Stomach (tissue), 9 donors: ENCODE data around the gene TMCO5A. TPM values are rescaled to one million over a fixed set of nuclear protein-coding genes. Genes with fewer than 3 reads are reported as not detected.

Experiments
- DNase-seq, 2 donors: peaks; one replicate each; pipeline versions ENCODE4 v3.0.0 to v3.0.0-alpha.2; 2013 to 2019
- H3K27ac ChIP-seq, 5 donors: fragments of 200-600 bp in 4 of 5; sonication (generic) in 4 of 5; one replicate each; pipeline ENCODE4 v1.5.1; 2013 to 2019; ENCODE audit warnings: mild to moderate bottlenecking in 1 of 5, moderate library complexity in 1 of 5
- H3K27me3 ChIP-seq, 3 donors: fragments of 200-600 bp; sonication (generic); one replicate each; pipeline ENCODE4 v1.5.1; 2017 to 2019; ENCODE audit warnings: mixed run types in 1 of 3
- H3K36me3 ChIP-seq, 4 donors: fragments of 200-600 bp; sonication (generic); 1 replicate in 3 of 4; 2 replicates in 1 of 4; pipeline ENCODE4 v1.5.1; 2016 to 2019
- H3K4me1 ChIP-seq, 4 donors: fragments of 200-600 bp; sonication (generic); one replicate each; pipeline ENCODE4 v1.5.1; 2016 to 2019
- H3K4me3 ChIP-seq, 4 donors: fragments of 200-600 bp; sonication (generic) in 3 of 4; one replicate each; pipeline ENCODE4 v1.5.1; 2016 to 2019; ENCODE audit warnings: mild to moderate bottlenecking in 1 of 4
- H3K9me3 ChIP-seq, 4 donors: fragments of 200-600 bp; sonication (generic); one replicate each; pipeline ENCODE4 v1.5.1; 2016 to 2019
- EP300 ChIP-seq: sonication (generic); formaldehyde crosslinking; IDR thresholded peaks from one replicate; pipeline ENCODE4 v1.6.1; 2017; ENCODE audit warnings: antibody characterized with exemption
- POLR2A ChIP-seq, 4 donors: fragments of 450-650 bp; IDR thresholded peaks; one replicate each; pipeline ENCODE4 v1.6.1; 2016; ENCODE audit warnings: antibody characterized with exemption in 4 of 4, control low read depth in 2 of 4, mild to moderate bottlenecking in 1 of 4, moderate library complexity in 1 of 4
- POLR2AphosphoS5 ChIP-seq, 3 donors: sonication (generic); formaldehyde crosslinking; IDR thresholded peaks; one replicate each; pipeline ENCODE4 v1.6.1; 2016; ENCODE audit warnings: antibody characterized with exemption in 3 of 3
- WGBS, 5 donors: extraction: QIAGEN DNeasy Blood & Tissue Kit in 3 of 5; methylation state at CpG; one replicate each; pipeline versions ENCODE4 v1.1.5 to v1.1.7; 2013 to 2018; 5-methylcytosine and 5-hydroxymethylcytosine counted together
- intact Hi-C: fragments of 100-400 bp; cut with DNase I; formaldehyde crosslinking; loops from one replicate; pipeline ENCODE4 v1.15.1; 2023; ENCODE audit warnings: low total_unique reads
- polyA plus RNA-seq, 3 donors: library from polyadenylated mRNA; stranded (reverse); fragments of 200-250 nt; gene quantifications; one replicate each; pipeline ENCODE4 v1.2.3, GENCODE V29; 2013
- total RNA-seq, 5 donors: library from RNA; depleted of rRNA; stranded (reverse); fragments of >200 nt; gene quantifications; one replicate each; pipeline versions ENCODE4 v1.1.0 to v1.2.3, GENCODE V29; 2014 to 2016
- TF ChIP-seq, protein P1 (sequence below), 7 experiments: fragments of 450-650 bp in 4 of 7; fragments of 200-600 bp in 3 of 7; sonication (generic) in 3 of 7; IDR thresholded peaks; one replicate each; pipeline ENCODE4 v1.5.1; 2016 to 2019; ENCODE audit warnings: antibody characterized with exemption in 7 of 7, control low read depth in 2 of 7, mild to moderate bottlenecking in 1 of 7
- donor health status: healthy with polysubstance abuse.
- donor health status: Bipolar disorder and iron deficiency.
- donor health status: healthy.

Gene TMCO5A
- total and polyA plus RNA-seq, 8 donors, result 0.55 to 1.4 (median 1.4) TPM; not detected in 5

- Histone ChIP-seq H3K27ac (no peak overlapping the region), H3K27me3 (no peaks in the 10 kb centered on the region), H3K36me3 (no peaks in the 10 kb centered on the region), H3K4me3 (no peak overlapping the region), H3K4me1 (peaks cover 4 to 21% (median 15%) of the 10 kb centered on the region in 4 donors), H3K9me3 (no peaks in the 10 kb centered on the region)
- TF ChIP-seq, protein P1, sequence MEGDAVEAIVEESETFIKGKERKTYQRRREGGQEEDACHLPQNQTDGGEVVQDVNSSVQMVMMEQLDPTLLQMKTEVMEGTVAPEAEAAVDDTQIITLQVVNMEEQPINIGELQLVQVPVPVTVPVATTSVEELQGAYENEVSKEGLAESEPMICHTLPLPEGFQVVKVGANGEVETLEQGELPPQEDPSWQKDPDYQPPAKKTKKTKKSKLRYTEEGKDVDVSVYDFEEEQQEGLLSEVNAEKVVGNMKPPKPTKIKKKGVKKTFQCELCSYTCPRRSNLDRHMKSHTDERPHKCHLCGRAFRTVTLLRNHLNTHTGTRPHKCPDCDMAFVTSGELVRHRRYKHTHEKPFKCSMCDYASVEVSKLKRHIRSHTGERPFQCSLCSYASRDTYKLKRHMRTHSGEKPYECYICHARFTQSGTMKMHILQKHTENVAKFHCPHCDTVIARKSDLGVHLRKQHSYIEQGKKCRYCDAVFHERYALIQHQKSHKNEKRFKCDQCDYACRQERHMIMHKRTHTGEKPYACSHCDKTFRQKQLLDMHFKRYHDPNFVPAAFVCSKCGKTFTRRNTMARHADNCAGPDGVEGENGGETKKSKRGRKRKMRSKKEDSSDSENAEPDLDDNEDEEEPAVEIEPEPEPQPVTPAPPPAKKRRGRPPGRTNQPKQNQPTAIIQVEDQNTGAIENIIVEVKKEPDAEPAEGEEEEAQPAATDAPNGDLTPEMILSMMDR (IDR thresholded peaks at IDR 0.05), result no peak
- TF ChIP-seq EP300 (no peak), POLR2AphosphoS5 (IDR thresholded peaks at IDR 0.05) (no peak), POLR2A (IDR thresholded peaks at IDR 0.05) (no peak)
- no peak for DNase-seq
- intact Hi-C loops, result no loop called here
- 17 to 31% (median 25%) methylated on average over 1 of the region's 1 CpG for WGBS, 5 donors
These were observed 27.3 kb upstream of the TMCO5A start for GRCh38 chr15:37907136-37907535.

DNA sequence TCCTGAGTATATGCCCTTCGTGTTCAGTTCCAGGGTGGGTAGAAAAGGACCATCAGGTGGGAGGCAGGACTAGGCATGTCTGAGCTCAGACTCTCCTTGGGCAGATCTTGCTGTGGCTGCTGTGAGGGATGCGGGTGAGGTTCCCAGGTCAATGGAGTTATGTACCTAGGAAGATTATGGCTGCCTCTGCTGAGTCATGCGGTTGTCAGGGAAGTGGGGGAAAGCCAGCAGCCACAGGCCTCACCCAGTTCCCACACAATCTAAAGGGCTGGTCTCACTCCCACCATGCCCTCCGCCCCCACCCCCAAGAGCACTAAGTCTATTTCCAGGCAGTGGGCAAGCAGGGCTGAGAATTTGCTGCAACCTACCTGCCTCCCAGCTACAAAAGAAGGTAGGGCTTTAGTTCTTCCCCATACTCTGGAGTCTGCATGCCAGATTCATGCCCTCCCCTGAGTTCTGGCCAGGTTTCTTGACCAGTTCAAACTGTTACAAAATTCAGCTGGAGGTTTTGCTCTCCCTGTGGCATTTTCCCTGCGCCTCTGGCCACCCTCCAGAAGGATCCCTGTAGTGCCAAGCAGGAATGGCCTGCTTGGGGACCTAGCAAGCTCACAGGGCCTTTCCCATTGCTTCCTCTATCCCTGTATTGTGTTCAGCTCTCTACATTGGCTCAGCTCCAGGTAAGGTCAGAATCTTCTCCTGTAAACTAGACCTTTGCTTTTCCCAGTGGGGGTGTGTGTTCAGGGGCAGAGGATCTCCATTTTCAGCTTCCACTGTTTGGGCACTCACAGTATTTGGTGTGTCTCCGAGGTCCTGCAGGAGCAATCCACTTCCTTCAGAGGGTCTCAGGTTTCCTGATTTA is 12.7 kb upstream of the TMCO5A start:
- DNase-seq, result peak; percentile 67 to 72
- WGBS, 5 donors, result 49 to 69% (median 57%) methylated on average over 5 to 6 of the region's 6 CpGs
- Histone ChIP-seq H3K4me3 (no peak overlapping the region), H3K36me3 (no peaks in the 10 kb centered on the region), H3K9me3 (no peaks in the 10 kb centered on the region), H3K27ac (peak overlapping the region; percentile 50 to 83 (median 73)), H3K4me1 (peaks cover 0 to 7% (median 2%) of the 10 kb centered on the region in 4 donors), H3K27me3 (no peaks in the 10 kb centered on the region)
- intact Hi-C loops, result no loop called here
- no peak for TF ChIP-seq POLR2A (IDR thresholded peaks at IDR 0.05)
- no peak for TF ChIP-seq EP300
- TF ChIP-seq, protein P1 (IDR thresholded peaks at IDR 0.05), result no peak
- TF ChIP-seq POLR2AphosphoS5 (IDR thresholded peaks at IDR 0.05), result peak in 1 of 3 donors; percentile 53

DNA sequence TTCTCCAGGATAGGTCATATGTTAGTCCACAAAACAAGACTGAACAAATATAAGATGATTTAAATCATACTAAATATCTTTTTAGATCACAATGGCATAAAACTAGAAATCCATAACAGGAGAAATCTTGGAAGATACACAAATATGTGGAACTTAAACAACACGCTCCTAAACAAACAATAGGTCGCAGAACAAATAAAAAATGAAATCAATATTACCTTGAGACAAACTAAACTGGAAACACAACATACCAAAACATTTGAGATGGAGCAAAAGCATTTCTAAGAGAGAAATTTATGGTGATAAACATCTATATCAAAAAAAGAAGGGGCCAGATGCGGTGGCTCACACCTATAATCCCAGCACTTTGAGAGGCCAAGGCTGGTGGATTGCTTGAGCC is 8.3 kb upstream of the TMCO5A start:
- Histone ChIP-seq H3K4me3 (no peak overlapping the region), H3K36me3 (no peaks in the 10 kb centered on the region), H3K27ac (no peak overlapping the region), H3K27me3 (no peaks in the 10 kb centered on the region), H3K4me1 (peaks cover 0 to 11% (median 2%) of the 10 kb centered on the region in 4 donors), H3K9me3 (no peaks in the 10 kb centered on the region)
- 36 to 69% (median 54%) methylated on average over 3 of the region's 3 CpGs for WGBS, 5 donors
- intact Hi-C loops, result no loop called here
- no peak for DNase-seq
- TF ChIP-seq EP300 (no peak), POLR2A (IDR thresholded peaks at IDR 0.05) (no peak), POLR2AphosphoS5 (IDR thresholded peaks at IDR 0.05) (no peak)
- TF ChIP-seq, protein P1 (IDR thresholded peaks at IDR 0.05), result no peak

- H3K4me1 ChIP-seq, result peaks cover 0 to 4% (median 0%) of the 10 kb centered on the region in 4 donors
- no peaks in the 10 kb centered on the region for H3K36me3 ChIP-seq
- no peaks in the 10 kb centered on the region for H3K9me3 ChIP-seq
- no peak for DNase-seq
- WGBS, 5 donors, result 29 to 52% (median 30%) methylated on average over 1 of the region's 1 CpG
- no peak overlapping the region for H3K27ac ChIP-seq
- no peaks in the 10 kb centered on the region for H3K27me3 ChIP-seq
- intact Hi-C loops, result no loop called here
- TF ChIP-seq EP300, result no peak
- no peak overlapping the region for H3K4me3 ChIP-seq
These were observed 5.2 kb upstream of the TMCO5A start for GRCh38 chr15:37929238-37929637.

GRCh38 chr15:37931321-37931720 is 3.1 kb upstream of the TMCO5A start:
- no peaks in the 10 kb centered on the region for H3K36me3 ChIP-seq
- H3K4me1 ChIP-seq, result peaks cover 0 to 13% (median 0%) of the 10 kb centered on the region in 4 donors
- no peaks in the 10 kb centered on the region for H3K9me3 ChIP-seq
- no peak for DNase-seq
- H3K27me3 ChIP-seq, result no peaks in the 10 kb centered on the region
- no peak overlapping the region for H3K27ac ChIP-seq
- H3K4me3 ChIP-seq, result no peak overlapping the region
- intact Hi-C loops, result no loop called here
- no peak for TF ChIP-seq POLR2AphosphoS5 (IDR thresholded peaks at IDR 0.05)
- TF ChIP-seq, protein P1 (IDR thresholded peaks at IDR 0.05), result no peak
- TF ChIP-seq POLR2A (IDR thresholded peaks at IDR 0.05), result no peak
- TF ChIP-seq EP300, result no peak
